Testis (tissue), 3 donors: Measurements from ENCODE around the gene CPE. TPM values are rescaled to one million over a fixed set of nuclear protein-coding genes. Genes with fewer than 3 reads are reported as not detected.
"Not testable (repeated sequence)": the region's sequence is repeated elsewhere in the genome, so short reads cannot be mapped to it uniquely, and the experiment has no call there.

Experiments used
- DNase-seq: peaks from one replicate; pipeline ENCODE4 v3.0.0-alpha.2; 2019
- H3K27ac ChIP-seq, 2 donors: fragments of 200-600 bp; sonication (generic); one replicate each; pipeline ENCODE4 v1.5.1; 2019
- H3K27me3 ChIP-seq: fragments of 200-600 bp; sonication (generic); one replicate; pipeline ENCODE4 v1.5.1; 2019
- H3K36me3 ChIP-seq: fragments of 200-600 bp; sonication (generic); one replicate; pipeline ENCODE4 v1.5.1; 2017; ENCODE audit warnings: low read depth; ENCODE audit errors: missing control alignments
- H3K4me1 ChIP-seq: fragments of 200-600 bp; sonication (generic); one replicate; pipeline ENCODE4 v1.5.1; 2019
- H3K4me3 ChIP-seq, 2 donors: fragments of 200-600 bp; sonication (generic); one replicate each; pipeline ENCODE4 v1.5.1; 2017 to 2019
- H3K9me3 ChIP-seq: fragments of 200-600 bp; sonication (generic); one replicate; pipeline ENCODE4 v1.5.1; 2017
- POLR2A ChIP-seq: fragments of 450-650 bp; IDR thresholded peaks from one replicate; pipeline ENCODE4 v1.6.1; 2017; ENCODE audit warnings: antibody characterized with exemption, mild to moderate bottlenecking, moderate library complexity
- WGBS, 2 donors: methylation state at CpG; one replicate each; pipeline ENCODE4 v1.1.5; 2018; 5-methylcytosine and 5-hydroxymethylcytosine counted together
- intact Hi-C: fragments of 100-400 bp; cut with DNase I; formaldehyde crosslinking; loops from one replicate; pipeline ENCODE4 v1.15.1; 2023; ENCODE audit warnings: low total_unique reads
- polyA plus RNA-seq: library from polyadenylated mRNA; stranded (reverse); fragments of 350-450 nt; fragmentation: Illumina TruSeq; extraction: RNeasy Lipid Tissue Mini Kit (QIAGEN cat#74804); gene quantifications from one replicate; pipeline ENCODE4 v1.2.3, GENCODE V29; 2014; ENCODE audit warnings: low read depth, low replicate concordance; ENCODE audit not compliant: insufficient read depth
- total RNA-seq, 2 donors: library from RNA; depleted of rRNA; stranded (reverse); fragments of >200 nt; gene quantifications; one replicate each; pipeline ENCODE4 v1.2.3, GENCODE V29; 2016
- TF ChIP-seq, protein P1 (sequence below), 3 experiments: fragments of 450-650 bp in 2 of 3; fragments of 200-600 bp in 1 of 3; sonication (generic) in 1 of 3; IDR thresholded peaks; one replicate each; pipeline ENCODE4 v1.5.1; 2016 to 2019; ENCODE audit warnings: antibody characterized with exemption in 3 of 3, mild to moderate bottlenecking in 2 of 3, moderate library complexity in 1 of 3

CPE gene
- total and polyA plus RNA-seq, 3 donors from 2014 or later: 290 to 589 (median 324) TPM

DNA sequence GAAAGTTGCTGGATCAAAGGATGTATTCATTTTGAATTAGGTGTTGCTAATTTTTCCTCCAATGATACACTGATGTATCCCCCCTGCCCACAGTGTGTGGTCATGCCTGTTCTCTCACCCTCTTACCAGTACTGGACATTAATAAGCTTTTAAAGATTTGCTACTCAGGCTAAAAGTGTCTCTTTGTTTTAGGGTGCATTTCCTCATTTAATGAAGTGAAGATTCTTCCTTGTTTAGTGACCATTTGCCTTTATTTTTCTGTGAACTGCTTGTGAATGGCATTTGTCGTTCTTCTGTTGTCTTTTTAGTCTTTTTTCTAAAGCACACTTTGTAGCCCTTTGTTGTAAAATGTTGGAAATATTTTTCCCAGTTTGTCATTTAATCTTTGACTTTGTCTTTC lies 46.3 kb upstream of the CPE start:
- no peak overlapping the region for H3K4me3 ChIP-seq
- H3K4me1 ChIP-seq: peaks cover 12% of the 10 kb centered on the region
- WGBS, 2 donors: 29 to 45% methylated on average over 1 of the region's 1 CpG
- intact Hi-C loops: no loop called here
- H3K27me3 ChIP-seq: no peaks in the 10 kb centered on the region
- H3K9me3 ChIP-seq: no peaks in the 10 kb centered on the region
- H3K27ac ChIP-seq: no peak overlapping the region
- no peak for TF ChIP-seq POLR2A
- TF ChIP-seq, protein P1, sequence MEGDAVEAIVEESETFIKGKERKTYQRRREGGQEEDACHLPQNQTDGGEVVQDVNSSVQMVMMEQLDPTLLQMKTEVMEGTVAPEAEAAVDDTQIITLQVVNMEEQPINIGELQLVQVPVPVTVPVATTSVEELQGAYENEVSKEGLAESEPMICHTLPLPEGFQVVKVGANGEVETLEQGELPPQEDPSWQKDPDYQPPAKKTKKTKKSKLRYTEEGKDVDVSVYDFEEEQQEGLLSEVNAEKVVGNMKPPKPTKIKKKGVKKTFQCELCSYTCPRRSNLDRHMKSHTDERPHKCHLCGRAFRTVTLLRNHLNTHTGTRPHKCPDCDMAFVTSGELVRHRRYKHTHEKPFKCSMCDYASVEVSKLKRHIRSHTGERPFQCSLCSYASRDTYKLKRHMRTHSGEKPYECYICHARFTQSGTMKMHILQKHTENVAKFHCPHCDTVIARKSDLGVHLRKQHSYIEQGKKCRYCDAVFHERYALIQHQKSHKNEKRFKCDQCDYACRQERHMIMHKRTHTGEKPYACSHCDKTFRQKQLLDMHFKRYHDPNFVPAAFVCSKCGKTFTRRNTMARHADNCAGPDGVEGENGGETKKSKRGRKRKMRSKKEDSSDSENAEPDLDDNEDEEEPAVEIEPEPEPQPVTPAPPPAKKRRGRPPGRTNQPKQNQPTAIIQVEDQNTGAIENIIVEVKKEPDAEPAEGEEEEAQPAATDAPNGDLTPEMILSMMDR (IDR thresholded peaks at IDR 0.05): no peak
- DNase-seq: no peak
- H3K36me3 ChIP-seq: no peaks in the 10 kb centered on the region

DNA sequence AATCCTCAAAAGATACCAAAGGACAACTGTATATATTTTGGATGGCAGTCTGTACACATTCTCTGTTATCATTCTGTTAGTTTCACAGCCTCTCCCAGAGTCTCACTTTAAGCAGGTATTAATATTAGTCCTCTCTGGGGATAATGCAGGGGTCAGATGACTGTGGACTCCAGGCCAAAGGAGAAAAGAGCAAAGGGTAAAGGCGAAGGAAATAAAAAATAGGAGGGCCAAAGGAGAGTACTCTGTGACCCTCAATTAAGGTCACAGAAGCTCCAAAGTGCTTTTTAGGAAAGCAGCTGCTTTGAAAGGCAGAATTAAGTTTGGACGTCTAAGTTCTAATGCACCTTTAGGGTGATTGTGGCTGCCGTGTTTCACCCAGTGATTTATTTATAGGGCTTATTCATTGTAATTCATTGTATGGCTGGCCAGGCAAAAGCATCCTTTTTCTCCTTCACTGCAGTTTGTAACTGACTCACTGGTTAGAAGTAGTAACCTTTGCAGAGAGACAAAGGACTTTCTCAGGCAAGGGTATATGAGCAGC lies 43.6 kb upstream of the CPE start:
- H3K27ac ChIP-seq: no peak overlapping the region
- no peak overlapping the region for H3K4me3 ChIP-seq
- H3K4me1 ChIP-seq: no peaks in the 10 kb centered on the region
- 53 to 58% methylated on average over 3 of the region's 3 CpGs for whole genome bisulfite sequencing, 2 donors
- intact Hi-C loops: no loop called here
- TF ChIP-seq, protein P1 (IDR thresholded peaks at IDR 0.05): no peak
- TF ChIP-seq POLR2A: no peak
- H3K9me3 ChIP-seq: no peaks in the 10 kb centered on the region
- no peaks in the 10 kb centered on the region for H3K36me3 ChIP-seq
- DNase-seq: no peak
- no peaks in the 10 kb centered on the region for H3K27me3 ChIP-seq

DNA sequence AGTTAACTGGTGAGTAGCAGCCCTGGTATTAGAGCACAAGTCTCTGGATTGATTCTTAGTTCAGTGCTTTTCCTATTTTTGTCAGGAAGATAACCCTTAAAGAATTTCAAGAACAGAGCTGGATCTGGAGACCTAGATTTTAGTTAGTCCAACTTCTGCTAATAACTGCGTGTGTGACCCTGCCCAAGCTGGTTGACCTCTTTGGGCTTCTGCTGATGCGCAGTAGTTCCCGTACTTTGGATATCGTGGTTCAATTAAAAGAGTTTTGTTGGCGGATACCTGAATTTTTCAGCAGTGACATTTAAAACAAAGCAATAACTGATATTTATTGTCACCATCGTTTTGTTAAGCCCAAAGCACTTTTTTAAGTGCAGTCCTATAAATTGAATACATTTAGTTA lies 42.1 kb upstream of the CPE start:
- no peaks in the 10 kb centered on the region for H3K36me3 ChIP-seq
- no peaks in the 10 kb centered on the region for H3K4me1 ChIP-seq
- H3K27ac ChIP-seq: no peak overlapping the region

DNA sequence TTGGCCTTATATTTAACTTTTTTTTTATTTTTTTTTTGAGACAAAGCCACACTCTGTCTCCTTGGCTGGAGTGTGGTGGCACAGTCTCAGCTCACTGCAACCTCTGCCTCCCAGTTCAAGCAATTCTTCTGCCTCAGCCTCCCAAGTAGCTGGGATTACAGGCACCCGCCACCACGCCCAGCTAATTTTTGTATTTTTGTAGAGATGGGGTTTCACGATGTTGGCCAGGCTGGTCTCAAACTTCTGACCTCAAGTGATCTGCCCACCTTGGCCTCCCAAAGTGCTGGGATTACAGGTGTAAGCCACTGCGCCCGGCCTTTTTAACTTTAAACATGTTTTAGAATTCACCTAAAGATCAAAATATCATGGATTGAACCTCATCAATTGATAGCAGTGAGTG lies 36.5 kb upstream of the CPE start:
- H3K4me3 ChIP-seq, H3K4me1 ChIP-seq, intact Hi-C loops, H3K27ac ChIP-seq, H3K36me3 ChIP-seq, H3K9me3 ChIP-seq, DNase-seq, H3K27me3 ChIP-seq: not testable (repeated sequence)
- 94 to 96% methylated on average over 5 of the region's 5 CpGs for WGBS, 2 donors

More for the DNA sequence above, 42.1 kb upstream of the CPE start:
- Histone ChIP-seq H3K27me3 (no peaks in the 10 kb centered on the region), H3K4me3 (no peak overlapping the region), H3K9me3 (no peaks in the 10 kb centered on the region)
- intact Hi-C loops: no loop called here
- WGBS, 2 donors: 82 to 83% methylated on average over 6 of the region's 6 CpGs
- TF ChIP-seq, protein P1 (IDR thresholded peaks at IDR 0.05): no peak
- no peak for TF ChIP-seq POLR2A
- DNase-seq: no peak

DNA sequence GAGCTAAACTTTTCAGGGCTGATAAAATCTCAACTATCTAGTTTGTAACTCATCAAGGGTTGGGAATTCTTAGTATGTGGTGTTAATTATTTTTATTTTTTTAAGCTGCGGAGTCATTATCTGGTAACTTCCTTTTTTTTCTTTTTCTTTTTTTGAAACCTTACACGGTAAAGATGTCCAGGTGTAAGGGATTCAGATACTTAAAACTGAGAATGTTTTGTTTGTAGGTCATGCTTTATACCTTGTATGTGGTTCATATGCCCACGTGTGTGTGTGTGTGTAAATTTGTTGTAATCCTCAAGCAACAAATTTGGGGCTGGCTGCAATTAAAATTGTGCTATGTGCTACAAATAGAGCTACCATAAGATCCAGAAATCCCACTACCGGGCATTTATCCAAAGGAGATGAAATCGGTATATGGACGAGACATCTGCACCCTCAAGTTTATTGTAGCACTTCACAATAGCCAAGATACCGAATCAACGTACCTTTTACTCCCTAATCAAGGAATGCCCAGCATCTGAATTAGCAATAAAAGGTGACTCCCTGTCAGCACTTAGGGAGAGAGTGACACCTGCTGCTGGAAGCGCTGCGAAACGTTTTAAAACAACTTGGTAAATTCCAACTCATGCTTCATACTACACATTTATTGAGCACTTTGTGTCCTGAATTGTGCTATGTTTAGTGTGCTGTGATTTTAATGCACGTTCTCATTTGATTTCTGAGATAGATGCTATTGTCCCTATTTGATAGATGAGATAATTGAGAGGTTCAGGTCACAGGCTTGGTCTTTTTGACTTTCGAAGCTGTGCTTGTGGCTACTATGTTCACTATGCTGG lies 35.2 kb upstream of the CPE start:
- intact Hi-C loops: no loop called here
- Histone ChIP-seq H3K4me3 (no peak overlapping the region), H3K36me3 (no peaks in the 10 kb centered on the region), H3K4me1 (no peaks in the 10 kb centered on the region), H3K9me3 (no peaks in the 10 kb centered on the region), H3K27me3 (no peaks in the 10 kb centered on the region), H3K27ac (no peak overlapping the region)
- WGBS, 2 donors: 65 to 84% methylated on average over 13 of the region's 13 CpGs
- no peak for DNase-seq
- TF ChIP-seq, protein P1 (IDR thresholded peaks at IDR 0.05): no peak
- TF ChIP-seq POLR2A: no peak
